AG10803 (cell line): ENCODE results near the gene ZEB1.

Source experiments
- DNase-seq: peaks from one replicate; pipeline ENCODE4 v3.0.0; 2010; ENCODE audit warnings: low read depth
- H3K4me3 ChIP-seq: 2 replicates; pipeline ENCODE4 v1.5.1; 2011; ENCODE audit warnings: mild to moderate bottlenecking, low read length, control low read depth
- TF ChIP-seq, protein P1 (sequence below): conservative IDR thresholded peaks from 2 replicates; pipeline ENCODE4 v1.5.1; 2011; ENCODE audit warnings: mild to moderate bottlenecking, low read length, control low read depth, inconsistent platforms

ZEB1 gene

DNA sequence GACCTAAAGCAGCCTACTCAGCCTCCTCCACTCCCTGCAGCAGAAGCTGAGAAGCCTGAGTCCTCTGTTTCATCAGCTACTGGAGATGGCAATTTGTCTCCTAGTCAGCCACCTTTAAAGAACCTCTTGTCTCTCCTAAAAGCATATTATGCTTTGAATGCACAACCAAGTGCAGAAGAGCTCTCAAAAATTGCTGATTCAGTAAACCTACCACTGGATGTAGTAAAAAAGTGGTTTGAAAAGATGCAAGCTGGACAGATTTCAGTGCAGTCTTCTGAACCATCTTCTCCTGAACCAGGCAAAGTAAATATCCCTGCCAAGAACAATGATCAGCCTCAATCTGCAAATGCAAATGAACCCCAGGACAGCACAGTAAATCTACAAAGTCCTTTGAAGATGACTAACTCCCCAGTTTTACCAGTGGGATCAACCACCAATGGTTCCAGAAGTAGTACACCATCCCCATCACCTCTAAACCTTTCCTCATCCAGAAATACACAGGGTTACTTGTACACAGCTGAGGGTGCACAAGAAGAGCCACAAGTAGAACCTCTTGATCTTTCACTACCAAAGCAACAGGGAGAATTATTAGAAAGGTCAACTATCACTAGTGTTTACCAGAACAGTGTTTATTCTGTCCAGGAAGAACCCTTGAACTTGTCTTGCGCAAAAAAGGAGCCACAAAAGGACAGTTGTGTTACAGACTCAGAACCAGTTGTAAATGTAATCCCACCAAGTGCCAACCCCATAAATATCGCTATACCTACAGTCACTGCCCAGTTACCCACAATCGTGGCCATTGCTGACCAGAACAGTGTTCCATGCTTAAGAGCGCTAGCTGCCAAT is 202.2 kb downstream of the ZEB1 start:
- TF ChIP-seq, protein P1, sequence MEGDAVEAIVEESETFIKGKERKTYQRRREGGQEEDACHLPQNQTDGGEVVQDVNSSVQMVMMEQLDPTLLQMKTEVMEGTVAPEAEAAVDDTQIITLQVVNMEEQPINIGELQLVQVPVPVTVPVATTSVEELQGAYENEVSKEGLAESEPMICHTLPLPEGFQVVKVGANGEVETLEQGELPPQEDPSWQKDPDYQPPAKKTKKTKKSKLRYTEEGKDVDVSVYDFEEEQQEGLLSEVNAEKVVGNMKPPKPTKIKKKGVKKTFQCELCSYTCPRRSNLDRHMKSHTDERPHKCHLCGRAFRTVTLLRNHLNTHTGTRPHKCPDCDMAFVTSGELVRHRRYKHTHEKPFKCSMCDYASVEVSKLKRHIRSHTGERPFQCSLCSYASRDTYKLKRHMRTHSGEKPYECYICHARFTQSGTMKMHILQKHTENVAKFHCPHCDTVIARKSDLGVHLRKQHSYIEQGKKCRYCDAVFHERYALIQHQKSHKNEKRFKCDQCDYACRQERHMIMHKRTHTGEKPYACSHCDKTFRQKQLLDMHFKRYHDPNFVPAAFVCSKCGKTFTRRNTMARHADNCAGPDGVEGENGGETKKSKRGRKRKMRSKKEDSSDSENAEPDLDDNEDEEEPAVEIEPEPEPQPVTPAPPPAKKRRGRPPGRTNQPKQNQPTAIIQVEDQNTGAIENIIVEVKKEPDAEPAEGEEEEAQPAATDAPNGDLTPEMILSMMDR: no peak
- no peak for DNase-seq
- no peak overlapping the region for H3K4me3 ChIP-seq

DNA sequence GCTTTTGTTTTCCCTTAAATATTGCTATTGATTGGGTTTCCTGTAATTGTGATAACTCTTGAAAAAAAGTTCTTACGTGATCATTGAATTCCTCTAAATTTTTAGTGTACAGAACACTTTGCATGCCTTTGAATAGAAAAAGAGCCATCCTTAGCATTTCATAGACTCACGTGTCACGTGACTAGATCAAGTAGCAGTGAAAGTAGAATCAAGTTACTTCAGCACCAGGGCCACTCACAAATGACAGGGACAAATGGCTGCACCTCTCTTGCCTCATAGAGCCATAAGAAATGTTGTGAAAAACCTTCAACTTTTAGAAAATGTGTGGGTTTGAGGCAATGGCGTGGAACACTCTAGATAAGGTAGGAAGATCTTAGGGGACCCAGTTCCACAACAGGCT is 203.8 kb downstream of the ZEB1 start:
- H3K4me3 ChIP-seq: no peak overlapping the region
- DNase-seq: no peak
- TF ChIP-seq, protein P1: no peak

DNA sequence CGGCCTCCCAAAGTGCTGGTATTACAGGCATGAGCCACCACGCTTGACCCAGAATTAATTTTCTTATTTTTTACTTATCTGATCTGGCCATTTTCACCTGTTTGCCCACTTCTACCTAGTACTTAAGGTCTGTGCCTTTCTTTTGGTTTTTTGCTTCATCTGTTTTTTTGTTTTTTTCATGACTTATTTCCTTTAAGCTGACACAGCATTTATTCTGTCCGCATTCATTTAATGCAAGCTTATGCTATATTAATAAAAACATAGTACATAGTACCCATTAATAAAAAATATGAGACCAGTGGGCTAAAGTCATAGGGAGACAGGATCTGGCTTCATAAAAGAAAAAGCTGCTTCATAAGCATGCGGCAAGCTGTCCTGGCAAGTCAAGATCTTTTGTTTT is 205.4 kb downstream of the ZEB1 start:
- H3K4me3 ChIP-seq: no peak overlapping the region
- DNase-seq: no peak
- TF ChIP-seq, protein P1: no peak

DNA sequence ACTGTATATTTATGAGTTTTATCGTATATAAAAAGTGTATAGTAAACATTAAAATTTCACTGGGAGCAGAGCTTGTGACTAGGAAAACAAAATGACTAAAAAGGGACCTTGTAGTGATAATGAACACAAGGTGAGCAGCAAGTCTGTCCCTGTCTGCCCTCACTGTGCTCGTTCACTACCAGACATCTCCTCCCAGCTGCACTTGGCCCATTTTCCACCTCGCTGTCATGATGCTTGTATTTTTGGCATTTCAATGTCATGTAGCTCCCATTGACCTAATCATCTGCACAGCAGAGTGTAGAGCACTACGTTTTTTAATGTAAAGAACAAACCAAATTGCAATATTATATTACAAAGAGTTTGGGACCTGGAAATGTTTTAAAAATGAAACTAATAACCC is 207.2 kb downstream of the ZEB1 start:
- TF ChIP-seq, protein P1: no peak
- no peak overlapping the region for H3K4me3 ChIP-seq
- DNase-seq: no peak

DNA sequence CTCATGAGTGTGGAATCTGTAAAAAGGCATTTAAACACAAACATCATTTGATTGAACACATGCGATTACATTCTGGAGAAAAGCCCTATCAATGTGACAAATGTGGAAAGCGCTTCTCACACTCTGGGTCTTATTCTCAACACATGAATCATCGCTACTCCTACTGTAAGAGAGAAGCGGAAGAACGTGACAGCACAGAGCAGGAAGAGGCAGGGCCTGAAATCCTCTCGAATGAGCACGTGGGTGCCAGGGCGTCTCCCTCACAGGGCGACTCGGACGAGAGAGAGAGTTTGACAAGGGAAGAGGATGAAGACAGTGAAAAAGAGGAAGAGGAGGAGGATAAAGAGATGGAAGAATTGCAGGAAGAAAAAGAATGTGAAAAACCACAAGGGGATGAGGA is 207.7 kb downstream of the ZEB1 start:
- TF ChIP-seq, protein P1: no peak
- peak; percentile 10 for DNase-seq

DNA sequence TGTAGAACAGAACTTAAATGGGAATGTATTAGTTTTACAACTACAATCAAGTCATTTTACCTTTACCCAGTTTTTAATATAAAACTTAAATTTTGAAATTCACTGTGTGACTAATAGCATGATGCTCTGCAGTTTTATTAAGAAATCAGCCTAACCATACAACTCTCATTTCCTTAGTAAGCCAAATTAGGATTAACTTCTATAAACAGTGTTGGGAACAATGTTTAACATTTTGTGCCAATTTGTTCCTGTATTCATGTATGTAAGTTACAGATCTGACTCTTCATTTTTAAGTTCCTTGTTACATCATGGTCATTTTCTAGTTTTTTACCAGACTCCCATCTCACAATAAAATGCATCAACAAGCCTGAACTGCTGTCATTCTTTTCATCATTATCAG is 209.8 kb downstream of the ZEB1 start:
- peak; percentile 5 for DNase-seq
- TF ChIP-seq, protein P1: no peak
- H3K4me3 ChIP-seq: no peak overlapping the region

More for the DNA sequence above, 207.7 kb downstream of the ZEB1 start:
- no peak overlapping the region for H3K4me3 ChIP-seq

DNA sequence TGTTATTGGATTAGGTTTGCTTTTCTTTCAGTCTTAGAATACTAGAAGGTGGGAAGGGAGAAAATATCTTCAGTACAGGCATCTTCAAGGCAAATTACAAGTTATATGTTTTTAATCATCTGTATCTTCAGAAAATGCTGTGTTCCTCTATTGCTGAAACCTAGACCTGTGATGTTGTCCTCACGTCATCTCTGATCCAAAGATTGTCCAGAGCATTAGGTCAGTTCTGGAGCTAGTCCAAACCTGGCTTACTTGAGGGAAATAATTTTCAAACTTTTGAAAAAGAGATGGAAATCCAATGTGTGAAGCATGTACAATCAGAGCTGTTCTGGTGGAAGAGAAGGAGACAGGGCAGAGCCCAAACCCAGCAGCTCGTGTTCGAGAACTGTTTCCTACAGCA is 217.3 kb downstream of the ZEB1 start:
- TF ChIP-seq, protein P1: no peak
- H3K4me3 ChIP-seq: no peak overlapping the region
- peak; percentile 36 for DNase-seq
